H1 (cell line): ENCODE results near the gene SPCS3. TPM values are rescaled to one million over a fixed set of nuclear protein-coding genes. Genes with fewer than 3 reads are reported as not detected.

Experiments
- CTCF ChIA-PET: fragments of 300-600 bp; sonication (Branson Sonifier 250); formaldehyde crosslinking; loops from one replicate; lab custom pipeline; 2021; ENCODE audit not compliant: partially characterized antibody; lab: Charles Lee
- POLR2A ChIA-PET: fragments of 300-600 bp; sonication (Branson Sonifier 250); formaldehyde crosslinking; loops from one replicate; lab custom pipeline; 2021; ENCODE audit warnings: inconsistent platforms; ENCODE audit not compliant: partially characterized antibody; lab: Charles Lee
- DNase-seq, 2 experiments: peaks; one replicate each; pipeline versions ENCODE4 v3.0.0 to v3.0.0-alpha.2; 2010 to 2022; ENCODE audit warnings: low spot score in 2 of 2, low read depth in 1 of 2, mixed read lengths in 1 of 2
- FAIRE-seq: peaks from 2 replicates; lab custom pipeline; 2011; peaks lifted over from hg19 to GRCh38; lab: Jason Lieb, UNC
- H2AFZ ChIP-seq: 2 replicates; pipeline ENCODE4 v1.8.1; 2012; ENCODE audit warnings: low read length, inconsistent platforms
- H2AK5ac ChIP-seq: 2 replicates; pipeline ENCODE4 v1.6.1; 2013; ENCODE audit warnings: low read depth, low read length
- H2BK120ac ChIP-seq: replicated peaks from 2 replicates; pipeline ENCODE3; 2013; ENCODE audit warnings: low read depth, low read length, inconsistent platforms
- H2BK12ac ChIP-seq: 2 replicates; pipeline ENCODE4 v1.6.1; 2013; ENCODE audit warnings: low read depth, low read length
- H2BK15ac ChIP-seq: 2 replicates; pipeline ENCODE4 v1.6.1; 2013; ENCODE audit warnings: low read length
- H2BK20ac ChIP-seq: 2 replicates; pipeline ENCODE4 v1.6.1; 2013; ENCODE audit warnings: low read length
- H2BK5ac ChIP-seq: 2 replicates; pipeline ENCODE4 v1.6.1; 2013; ENCODE audit warnings: low read depth, low read length
- H3K14ac ChIP-seq: 2 replicates; pipeline ENCODE4 v1.6.1; 2013; ENCODE audit warnings: inconsistent platforms; ENCODE audit not compliant: insufficient read length
- H3K18ac ChIP-seq: 2 replicates; pipeline ENCODE4 v1.6.1; 2013; ENCODE audit warnings: low read length; ENCODE audit errors: extremely low read depth
- H3K23ac ChIP-seq: 2 replicates; pipeline ENCODE4 v1.6.1; 2013; ENCODE audit warnings: inconsistent platforms; ENCODE audit not compliant: insufficient read length
- H3K23me2 ChIP-seq: 2 replicates; pipeline ENCODE4 v1.6.1; 2013; ENCODE audit warnings: low read depth, low read length
- H3K27ac ChIP-seq: 2 replicates; pipeline ENCODE4 v1.6.1; 2011; ENCODE audit warnings: low read depth, low read length, inconsistent platforms
- H3K27me3 ChIP-seq, 4 experiments: replicated peaks in 1 of 4; 1 replicate in 1 of 4; 2 replicates in 3 of 4; pipeline versions ENCODE4 v1.6.1 to v1.8.1; 2011 to 2013; ENCODE audit warnings: low read length in 3 of 4, mild to moderate bottlenecking in 3 of 4, inconsistent platforms in 2 of 4, mixed read lengths in 2 of 4, moderate library complexity in 1 of 4; ENCODE audit not compliant: control insufficient read depth in 3 of 4, insufficient read depth in 3 of 4; ENCODE audit errors: extremely low read depth in 1 of 4
- H3K36me3 ChIP-seq, 4 experiments: 2 replicates each; pipeline versions ENCODE4 v1.6.1 to v1.8.1; 2011 to 2013; ENCODE audit warnings: mild to moderate bottlenecking in 4 of 4, low read length in 3 of 4, moderate library complexity in 2 of 4, control low read depth in 1 of 4, inconsistent platforms in 1 of 4; ENCODE audit not compliant: insufficient read depth in 4 of 4, control insufficient read depth in 2 of 4
- H3K4ac ChIP-seq: replicated peaks from 2 replicates; pipeline ENCODE3; 2013; ENCODE audit warnings: low read length, low read depth, mixed read lengths, inconsistent platforms; ENCODE audit not compliant: insufficient read length
- H3K4me1 ChIP-seq, 4 experiments: replicated peaks in 1 of 4; 1 replicate in 1 of 4; 2 replicates in 3 of 4; pipeline versions ENCODE4 v1.6.1 to v1.8.1; 2011 to 2013; ENCODE audit warnings: low read length in 3 of 4, inconsistent platforms in 2 of 4, mixed read lengths in 1 of 4; ENCODE audit not compliant: insufficient read depth in 4 of 4, control insufficient read depth in 3 of 4
- H3K4me2 ChIP-seq, 2 experiments: 2 replicates each; pipeline versions ENCODE4 v1.6.1 to v1.8.1; 2011 to 2013; ENCODE audit warnings: low read depth in 2 of 2, low read length in 2 of 2, control low read depth in 1 of 2, inconsistent platforms in 1 of 2, mild to moderate bottlenecking in 1 of 2; ENCODE audit not compliant: insufficient read depth in 1 of 2
- H3K4me3 ChIP-seq, 4 experiments: fragments of 200-600, 300-600 bp in 1 of 4; sonication (generic), shearing (Covaris generic), sonication (Bioruptor Twin) in 1 of 4; 2 replicates each; pipeline versions ENCODE4 v1.5.1 to v1.8.1; 2011 to 2016; ENCODE audit warnings: low read length in 4 of 4, low read depth in 3 of 4, control low read depth in 2 of 4, inconsistent platforms in 2 of 4, mild to moderate bottlenecking in 2 of 4, mixed read lengths in 1 of 4, moderate library complexity in 1 of 4; ENCODE audit not compliant: insufficient read depth in 2 of 4; ENCODE audit errors: extremely low read depth in 1 of 4
- H3K56ac ChIP-seq: replicated peaks from 2 replicates; pipeline ENCODE3; 2013; ENCODE audit warnings: low read depth, mild to moderate bottlenecking, mixed read lengths, low read length, inconsistent platforms; ENCODE audit not compliant: insufficient read length
- H3K79me1 ChIP-seq: 2 replicates; pipeline ENCODE4 v1.6.1; 2013; ENCODE audit warnings: low read depth, low read length, control low read depth
- H3K79me2 ChIP-seq, 2 experiments: 2 replicates each; pipeline versions ENCODE4 v1.6.1 to v1.8.1; 2012 to 2013; ENCODE audit warnings: low read length in 2 of 2, mild to moderate bottlenecking in 2 of 2, inconsistent platforms in 1 of 2; ENCODE audit not compliant: insufficient read depth in 2 of 2, control insufficient read depth in 1 of 2
- H3K9ac ChIP-seq, 4 experiments: replicated peaks in 1 of 4; 1 replicate in 1 of 4; 2 replicates in 3 of 4; pipeline versions ENCODE4 v1.6.1 to v1.8.1; 2011 to 2013; ENCODE audit warnings: low read depth in 3 of 4, low read length in 3 of 4, control low read depth in 2 of 4, mild to moderate bottlenecking in 2 of 4, moderate library complexity in 2 of 4, inconsistent platforms in 1 of 4; ENCODE audit errors: extremely low read depth in 1 of 4
- H3K9me3 ChIP-seq, 2 experiments: 2 replicates each; pipeline versions ENCODE4 v1.6.1 to v1.8.1; 2012 to 2013; ENCODE audit warnings: mild to moderate bottlenecking in 2 of 2, moderate library complexity in 2 of 2, control low read depth in 1 of 2, inconsistent platforms in 1 of 2, low read depth in 1 of 2, low read length in 1 of 2, mixed read lengths in 1 of 2; ENCODE audit not compliant: insufficient read depth in 2 of 2
- H4K20me1 ChIP-seq, 2 experiments: replicated peaks in 1 of 2; 2 replicates each; pipeline versions ENCODE3 to v1.8.1; 2011 to 2013; ENCODE audit warnings: inconsistent platforms in 2 of 2, low read length in 2 of 2, mild to moderate bottlenecking in 1 of 2; ENCODE audit not compliant: insufficient read depth in 2 of 2, control insufficient read depth in 1 of 2
- H4K5ac ChIP-seq: 2 replicates; pipeline ENCODE4 v1.6.1; 2013; ENCODE audit warnings: low read length, low read depth, mixed read lengths, inconsistent platforms; ENCODE audit not compliant: insufficient read length
- H4K8ac ChIP-seq: 2 replicates; pipeline ENCODE4 v1.8.0; 2013; ENCODE audit warnings: mild to moderate bottlenecking, moderate library complexity, low read length, inconsistent platforms; ENCODE audit not compliant: insufficient read depth; ENCODE audit errors: extremely low read depth
- H4K91ac ChIP-seq: replicated peaks from 2 replicates; pipeline ENCODE3; 2013; ENCODE audit warnings: low read length, mixed read lengths, inconsistent platforms; ENCODE audit not compliant: insufficient read length
- ASH2L ChIP-seq: fragments of 200-600, 300-600 bp; sonication (generic); IDR thresholded peaks from one replicate; pipeline ENCODE4 v1.7.1; 2017; ENCODE audit warnings: low read length
- BACH1 ChIP-seq: IDR thresholded peaks from 2 replicates; pipeline ENCODE4 v1.6.1; 2012; ENCODE audit warnings: low read length, improper control_type of control experiment
- BCL11A ChIP-seq, 2 experiments: IDR thresholded peaks; one replicate each; pipeline ENCODE4 v1.6.1; 2011; ENCODE audit warnings: low read depth in 2 of 2, low read length in 2 of 2, mild to moderate bottlenecking in 2 of 2
- E2F6 ChIP-seq: IDR thresholded peaks from 2 replicates; pipeline ENCODE4 v1.6.1; 2012; ENCODE audit warnings: inconsistent platforms
- PHF8 ChIP-seq: fragments of 200-600 bp; sonication (generic); conservative IDR thresholded peaks from 2 replicates; pipeline ENCODE4 v1.7.1; 2012; ENCODE audit warnings: low read depth, mild to moderate bottlenecking, inconsistent platforms, low read length, moderate library complexity
- POLR2AphosphoS5 ChIP-seq: IDR thresholded peaks from 2 replicates; pipeline ENCODE4 v1.6.1; 2011; ENCODE audit warnings: low read depth, low read length
- RBBP5 ChIP-seq: IDR thresholded peaks from 2 replicates; pipeline ENCODE4 v1.7.1; 2012; ENCODE audit warnings: low read depth, mild to moderate bottlenecking, inconsistent platforms, low read length, moderate library complexity, borderline replicate concordance
- SAP30 ChIP-seq: fragments of 300-600 bp; sonication (generic); IDR thresholded peaks from 2 replicates; pipeline ENCODE4 v1.7.1; 2012; ENCODE audit warnings: low read length, moderate library complexity, mild to moderate bottlenecking, inconsistent platforms; ENCODE audit not compliant: insufficient read depth, insufficient replicate concordance
- SIN3A ChIP-seq, 2 experiments: IDR thresholded peaks in 1 of 2; conservative IDR thresholded peaks in 1 of 2; 2 replicates each; pipeline ENCODE4 v1.6.1; 2011 to 2012; ENCODE audit warnings: low read length in 2 of 2, improper control_type of control experiment in 1 of 2, low read depth in 1 of 2, mild to moderate bottlenecking in 1 of 2
- SIRT6 ChIP-seq: IDR thresholded peaks from one replicate; pipeline ENCODE4 v1.7.1; 2012; ENCODE audit warnings: low read length, inconsistent platforms
- TAF7 ChIP-seq: optimal IDR thresholded peaks from 2 replicates; pipeline ENCODE3; 2011; ENCODE audit warnings: low read depth, mild to moderate bottlenecking, inconsistent platforms, low read length, moderate library complexity, borderline replicate concordance
- TBP ChIP-seq: IDR thresholded peaks from 2 replicates; pipeline ENCODE4 v1.6.1; 2011; ENCODE audit warnings: low read depth, low read length, improper control_type of control experiment
- WGBS, 2 experiments: shearing (Covaris generic) in 1 of 2; methylation state at CpG; one replicate each; pipeline versions ENCODE4 v1.1.6 to v1.1.7; 2013 to 2015; ENCODE audit warnings: low lambda C conversion rate in 2 of 2, mixed read lengths in 2 of 2, inconsistent platforms in 1 of 2, low coverage in 1 of 2, missing lambda C conversion rate in 1 of 2; ENCODE audit not compliant: insufficient replicate concordance in 2 of 2, insufficient coverage in 1 of 2, insufficient read length in 1 of 2; ENCODE audit errors: extremely low coverage in 1 of 2, missing lambda C conversion rate in 1 of 2; 5-methylcytosine and 5-hydroxymethylcytosine counted together
- polyA plus RNA-seq, 7 experiments: library from polyadenylated mRNA; depleted of rRNA in 3 of 7; stranded (reverse) in 5 of 7; unstranded in 2 of 7; fragments of >200 nt in 5 of 7; fragments of 200-250 nt in 2 of 7; gene quantifications; 1 replicate in 5 of 7; 2 replicates in 1 of 7; 4 replicates in 1 of 7; pipeline versions ENCODE4 v1.2.1 to v1.2.3, GENCODE V29; 2011 to 2013; ENCODE audit warnings: missing spikeins in 2 of 7, mixed read lengths in 2 of 7
- total RNA-seq: library from RNA; stranded (reverse); fragmentation: NEBNext Ultra II Directional; extraction: Animal tissue kit (Norgen Biotek cat#: 25700); gene quantifications from 2 replicates; pipeline ENCODE4 v1.2.1, GENCODE V29; 2021

Gene SPCS3
- total and polyA plus RNA-seq, 2 of the 8 experiments (the other 6 are each of a cell fraction or from before 2014, with no cell fraction given) = 18.4 to 117 TPM

- H3K18ac ChIP-seq = no peak overlapping the region
- H2AK5ac ChIP-seq = no peak overlapping the region
- no peak overlapping the region for H3K4ac ChIP-seq
- H2BK20ac ChIP-seq = no peak overlapping the region
- H3K23me2 ChIP-seq = no peaks in the 10 kb centered on the region
- H4K20me1 ChIP-seq = no peaks in the 10 kb centered on the region
- no peak overlapping the region for H4K8ac ChIP-seq
- H2BK15ac ChIP-seq = no peak overlapping the region
- H2BK5ac ChIP-seq = no peak overlapping the region
- no peaks in the 10 kb centered on the region for H3K27me3 ChIP-seq
- H3K79me2 ChIP-seq = no peaks in the 10 kb centered on the region
- no peak overlapping the region for H2AFZ ChIP-seq
- FAIRE-seq (no peak), DNase-seq (no peak)
- no peak overlapping the region for H3K4me3 ChIP-seq
- no peaks in the 10 kb centered on the region for H3K9me3 ChIP-seq
- no peak overlapping the region for H3K23ac ChIP-seq
- H2BK12ac ChIP-seq = no peak overlapping the region
- POLR2A ChIA-PET = no interaction called here
- WGBS, 2 experiments = 93% methylated on average over 11 of the region's 11 CpGs; no CpG with 5 or more reads in 1 of the 2 experiments
- no peaks in the 10 kb centered on the region for H3K79me1 ChIP-seq
- H3K9ac ChIP-seq = no peak overlapping the region
- H3K27ac ChIP-seq = no peak overlapping the region
- no peaks in the 10 kb centered on the region for H3K4me1 ChIP-seq
- H3K36me3 ChIP-seq = no peaks in the 10 kb centered on the region
- H3K14ac ChIP-seq = no peak overlapping the region
- H2BK120ac ChIP-seq = no peak overlapping the region
- no peak overlapping the region for H4K91ac ChIP-seq
- H3K4me2 ChIP-seq = no peak overlapping the region
- no peak overlapping the region for H3K56ac ChIP-seq
- no peak overlapping the region for H4K5ac ChIP-seq
- CTCF ChIA-PET = interaction anchor here (0.5 to 4.5 kb wide), 8 partner anchors 14 to 667 kb away, joined by 3 to 28 read pairs (median 3); no protein-coding TSS in a partner anchor
- TF ChIP-seq TAF7 (no peak), TBP (no peak), E2F6 (no peak), POLR2AphosphoS5 (no peak), SIRT6 (no peak), BACH1 (no peak), BCL11A (IDR thresholded peaks at IDR 0.05; ENCODE audit: low read depth in 2 of 2, low read length in 2 of 2) (no peak), ASH2L (no peak), SAP30 (no peak), RBBP5 (no peak), PHF8 (no peak), SIN3A (conservative IDR thresholded peaks at IDR 0.05 in 1 of 2, IDR thresholded peaks at IDR 0.05 in 1 of 2; ENCODE audit: low read depth in 1 of 2, low read length in 2 of 2) (no peak)
These were observed 60.8 kb downstream of the SPCS3 start for GRCh38 chr4:176380352-176381157.
